Measurements from ENCODE around the gene THEM5.

THEM5 gene

GRCh38 chr1:151834239-151834638 lies 19.3 kb downstream of the THEM5 start:
- no peak for DNase-seq (ENCODE audit: low read depth)
- no peak for TF ChIP-seq CTCF (IDR thresholded peaks at IDR 0.05; ENCODE audit: insufficient read depth, low read depth, low read length, missing control alignments)
- no peak overlapping the region for H3K4me3 ChIP-seq (ENCODE audit: low read depth, low read length)

- H3K4me3 ChIP-seq (ENCODE audit: low read depth, low read length): no peak overlapping the region
- TF ChIP-seq CTCF (IDR thresholded peaks at IDR 0.05; ENCODE audit: insufficient read depth, low read depth, low read length, missing control alignments): no peak
- no peak for DNase-seq (ENCODE audit: low read depth)
Measured at GRCh38 chr1:151833172-151833900, 20.2 kb downstream of the THEM5 start.

GRCh38 chr1:151832318-151832980 lies 21.1 kb downstream of the THEM5 start:
- no peak for DNase-seq (ENCODE audit: low read depth)
- no peak for TF ChIP-seq CTCF (IDR thresholded peaks at IDR 0.05; ENCODE audit: insufficient read depth, low read depth, low read length, missing control alignments)
- H3K4me3 ChIP-seq (ENCODE audit: low read depth, low read length): no peak overlapping the region

- no peak for TF ChIP-seq CTCF (IDR thresholded peaks at IDR 0.05; ENCODE audit: insufficient read depth, low read depth, low read length, missing control alignments)
- DNase-seq (ENCODE audit: low read depth): no peak
- H3K4me3 ChIP-seq (ENCODE audit: low read depth, low read length): no peak within 1 kb of the TSS
Measured at GRCh38 chr1:151831605-151832004, 21.9 kb downstream of the THEM5 start, which contains the start of gene RORC. RORC (minus strand) TSS chr1:151831802; CDS start chr1:151831764, 38 bp downstream.

- no peak for DNase-seq (ENCODE audit: low read depth)
- no peak overlapping the region for H3K4me3 ChIP-seq (ENCODE audit: low read depth, low read length)
- TF ChIP-seq CTCF (IDR thresholded peaks at IDR 0.05; ENCODE audit: insufficient read depth, low read depth, low read length, missing control alignments): no peak
Measured at GRCh38 chr1:151831256-151831591, 22.3 kb downstream of the THEM5 start.

- DNase-seq (ENCODE audit: low read depth): no peak
- no peak overlapping the region for H3K4me3 ChIP-seq (ENCODE audit: low read depth, low read length)
- TF ChIP-seq CTCF (IDR thresholded peaks at IDR 0.05; ENCODE audit: insufficient read depth, low read depth, low read length, missing control alignments): no peak
Measured at GRCh38 chr1:151830055-151830454, 23.5 kb downstream of the THEM5 start.
